Neuronal stem cell (in vitro differentiated cells): ENCODE results near the gene RABL2A.
"Not testable (repeated sequence)": the region's sequence is repeated elsewhere in the genome, so short reads cannot be mapped to it uniquely, and the experiment has no call there.

Experiments
- DNase-seq: peaks from one replicate; pipeline ENCODE4 v3.0.0-alpha.2; 2013; ENCODE audit warnings: low spot score
- H2AFZ ChIP-seq: one replicate; pipeline ENCODE4 v1.6.1; 2013; ENCODE audit warnings: mild to moderate bottlenecking, low read length, inconsistent platforms
- H2AK5ac ChIP-seq: 2 replicates; pipeline ENCODE4 v1.6.1; 2013; ENCODE audit warnings: low read depth, mild to moderate bottlenecking, inconsistent platforms, low read length, moderate library complexity, mixed read lengths
- H2BK120ac ChIP-seq: 2 replicates; pipeline ENCODE4 v1.6.1; 2013; ENCODE audit warnings: low read depth, mild to moderate bottlenecking, inconsistent platforms, low read length, moderate library complexity, mixed read lengths
- H2BK12ac ChIP-seq: one replicate; pipeline ENCODE4 v1.6.1; 2013; ENCODE audit warnings: low read length, inconsistent platforms
- H2BK15ac ChIP-seq: 2 replicates; pipeline ENCODE4 v1.6.1; 2013; ENCODE audit warnings: mild to moderate bottlenecking, low read length, inconsistent platforms, mixed read lengths
- H2BK5ac ChIP-seq: one replicate; pipeline ENCODE4 v1.6.1; 2013; ENCODE audit warnings: inconsistent platforms, mild to moderate bottlenecking, low read length, moderate library complexity
- H3K14ac ChIP-seq: one replicate; pipeline ENCODE4 v1.6.1; 2013; ENCODE audit warnings: low read length, inconsistent platforms
- H3K18ac ChIP-seq: 2 replicates; pipeline ENCODE4 v1.6.1; 2013; ENCODE audit warnings: low read length, inconsistent platforms
- H3K23ac ChIP-seq: 2 replicates; pipeline ENCODE4 v1.6.1; 2013; ENCODE audit warnings: low read depth, mild to moderate bottlenecking, mixed read lengths, low read length, inconsistent platforms; ENCODE audit not compliant: poor library complexity
- H3K27ac ChIP-seq: replicated peaks from 3 replicates; pipeline ENCODE4 v1.5.1; 2013; ENCODE audit warnings: low read length, inconsistent platforms
- H3K27me3 ChIP-seq, 3 experiments: 2 replicates each; pipeline ENCODE4 v1.6.1; 2013; ENCODE audit warnings: low read length in 3 of 3, mild to moderate bottlenecking in 2 of 3, inconsistent platforms in 1 of 3, low read depth in 1 of 3, mixed read lengths in 1 of 3, moderate library complexity in 1 of 3; ENCODE audit not compliant: control insufficient read depth in 3 of 3, insufficient read depth in 3 of 3
- H3K36me3 ChIP-seq, 2 donors: replicated peaks in 1 of 2; 2 replicates each; pipeline ENCODE4 v1.6.1; 2013; ENCODE audit warnings: low read length in 2 of 2; ENCODE audit not compliant: control insufficient read depth in 2 of 2, insufficient read depth in 2 of 2
- H3K4ac ChIP-seq: 2 replicates; pipeline ENCODE4 v1.6.1; 2013; ENCODE audit warnings: inconsistent platforms, mild to moderate bottlenecking, low read length, moderate library complexity
- H3K4me1 ChIP-seq, 2 donors: 1 replicate in 1 of 2; 2 replicates in 1 of 2; pipeline ENCODE4 v1.6.1; 2013; ENCODE audit warnings: low read length in 2 of 2, low read depth in 1 of 2; ENCODE audit not compliant: control insufficient read depth in 2 of 2, insufficient read depth in 1 of 2
- H3K4me2 ChIP-seq: one replicate; pipeline ENCODE4 v1.6.1; 2013; ENCODE audit warnings: mild to moderate bottlenecking, low read length, inconsistent platforms; ENCODE audit not compliant: insufficient read depth, poor library complexity, severe bottlenecking
- H3K4me3 ChIP-seq, 2 donors: 2 replicates each; pipeline ENCODE4 v1.5.1; 2013; ENCODE audit warnings: low read length in 2 of 2, mild to moderate bottlenecking in 2 of 2, inconsistent platforms in 1 of 2, moderate library complexity in 1 of 2
- H3K79me1 ChIP-seq: one replicate; pipeline ENCODE4 v1.6.1; 2013; ENCODE audit warnings: low read depth, mild to moderate bottlenecking, inconsistent platforms, low read length, moderate library complexity
- H3K9ac ChIP-seq: one replicate; pipeline ENCODE4 v1.6.1; 2013; ENCODE audit warnings: mild to moderate bottlenecking, low read depth, low read length, inconsistent platforms; ENCODE audit not compliant: poor library complexity
- H3K9me3 ChIP-seq, 2 donors: replicated peaks in 1 of 2; 2 replicates each; pipeline versions ENCODE3 to v1.6.1; 2013; ENCODE audit warnings: low read length in 2 of 2, mild to moderate bottlenecking in 2 of 2, inconsistent platforms in 1 of 2, low read depth in 1 of 2, mixed read lengths in 1 of 2, moderate library complexity in 1 of 2; ENCODE audit not compliant: control insufficient read depth in 2 of 2, insufficient read depth in 1 of 2
- H4K8ac ChIP-seq: one replicate; pipeline ENCODE4 v1.6.1; 2013; ENCODE audit warnings: low read depth, mild to moderate bottlenecking, inconsistent platforms, low read length, moderate library complexity
- H4K91ac ChIP-seq: one replicate; pipeline ENCODE4 v1.6.1; 2013; ENCODE audit warnings: low read length, low read depth, mild to moderate bottlenecking, inconsistent platforms; ENCODE audit not compliant: poor library complexity
- WGBS, 2 donors: extraction: QIAGEN DNeasy Blood & Tissue Kit; methylation state at CpG; one replicate each; pipeline ENCODE4 v1.1.7; 2013; ENCODE audit warnings: missing lambda C conversion rate in 2 of 2, mixed read lengths in 1 of 2; ENCODE audit not compliant: insufficient read length in 2 of 2, insufficient replicate concordance in 1 of 2; ENCODE audit errors: extremely low coverage in 2 of 2; 5-methylcytosine and 5-hydroxymethylcytosine counted together

Gene RABL2A

DNA sequence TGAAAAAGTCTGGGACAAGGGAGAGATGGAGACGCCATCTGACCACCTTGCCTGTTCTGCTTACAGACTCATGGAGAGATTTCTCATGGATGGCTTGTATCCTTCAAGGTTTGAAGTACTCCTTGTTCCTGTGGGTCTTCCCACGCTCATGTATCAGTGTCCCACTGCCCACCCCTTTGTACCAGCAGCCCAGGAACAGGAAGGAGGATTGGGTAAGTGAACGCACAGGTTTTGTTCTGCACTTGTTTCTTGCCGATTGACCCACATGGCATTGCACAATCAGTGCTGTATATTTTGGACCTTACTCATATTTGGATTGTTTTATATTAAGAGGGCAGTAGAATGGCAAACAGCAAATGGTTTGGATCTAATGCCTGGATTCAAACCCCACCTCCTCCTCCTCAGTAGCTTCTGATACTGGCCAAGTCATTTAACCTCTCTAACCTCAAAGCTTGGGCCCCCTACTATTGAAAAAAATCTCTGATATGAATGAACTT lies 5.8 kb downstream of the RABL2A start:
- not testable (repeated sequence) for H3K27ac ChIP-seq, H3K4me2 ChIP-seq, H3K79me1 ChIP-seq, H3K23ac ChIP-seq, H3K27me3 ChIP-seq, H3K4ac ChIP-seq, H2BK15ac ChIP-seq, H3K18ac ChIP-seq, H2BK5ac ChIP-seq, H2BK120ac ChIP-seq, H4K8ac ChIP-seq, H4K91ac ChIP-seq, H3K14ac ChIP-seq, H3K4me3 ChIP-seq, H3K9me3 ChIP-seq, DNase-seq, H3K9ac ChIP-seq, H2AK5ac ChIP-seq, H2AFZ ChIP-seq, H2BK12ac ChIP-seq, H3K4me1 ChIP-seq
- no CpG with 5 or more reads among the region's 4 CpGs for WGBS, 2 donors
- H3K36me3 ChIP-seq: peaks cover 0 to 12% of the 10 kb centered on the region in 2 donors

DNA sequence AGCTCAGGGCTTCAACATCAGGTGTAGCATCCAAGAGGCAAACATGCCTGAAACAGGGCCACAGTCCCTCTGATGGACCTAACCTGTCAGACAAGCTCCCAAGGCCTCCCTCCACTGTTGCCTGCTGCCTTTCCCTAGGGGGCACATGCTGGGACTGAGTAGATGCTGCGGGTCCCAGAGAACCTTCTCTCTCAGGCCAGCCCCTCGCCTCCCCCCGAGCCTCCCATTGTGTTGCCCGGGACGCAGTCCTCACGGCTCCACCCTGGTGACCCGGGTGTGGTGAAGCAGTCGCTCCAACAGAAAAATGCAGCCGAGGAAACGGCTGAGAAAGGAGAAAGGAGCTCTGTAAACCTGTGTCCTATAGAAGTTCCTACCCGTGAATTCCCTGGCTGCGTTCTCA lies 8.3 kb downstream of the RABL2A start:
- H3K79me1 ChIP-seq, H2AK5ac ChIP-seq, H3K14ac ChIP-seq, H3K4me2 ChIP-seq, H2BK12ac ChIP-seq, H2AFZ ChIP-seq, H3K27ac ChIP-seq, H3K9ac ChIP-seq, H4K8ac ChIP-seq, H2BK15ac ChIP-seq, H3K9me3 ChIP-seq, H3K4ac ChIP-seq, H3K36me3 ChIP-seq, H3K18ac ChIP-seq, H2BK5ac ChIP-seq, H2BK120ac ChIP-seq, H3K4me3 ChIP-seq, H3K4me1 ChIP-seq, H3K23ac ChIP-seq, H4K91ac ChIP-seq, H3K27me3 ChIP-seq, DNase-seq: not testable (repeated sequence)
- WGBS, 2 donors: no CpG with 5 or more reads among the region's 12 CpGs

GRCh38 chr2:113636226-113636625 lies 9.2 kb downstream of the RABL2A start:
- not testable (repeated sequence) for H3K4me1 ChIP-seq, H3K23ac ChIP-seq, H3K4ac ChIP-seq, H3K9me3 ChIP-seq, DNase-seq, H3K27ac ChIP-seq, H2BK12ac ChIP-seq, H3K4me3 ChIP-seq, H3K18ac ChIP-seq, H2AFZ ChIP-seq, H3K36me3 ChIP-seq, H3K27me3 ChIP-seq, H4K91ac ChIP-seq, H2BK15ac ChIP-seq, H3K14ac ChIP-seq, H3K4me2 ChIP-seq, H2BK5ac ChIP-seq, H2BK120ac ChIP-seq, H2AK5ac ChIP-seq, H3K9ac ChIP-seq, H4K8ac ChIP-seq, H3K79me1 ChIP-seq
- WGBS, 2 donors: no CpG with 5 or more reads among the region's 4 CpGs

DNA sequence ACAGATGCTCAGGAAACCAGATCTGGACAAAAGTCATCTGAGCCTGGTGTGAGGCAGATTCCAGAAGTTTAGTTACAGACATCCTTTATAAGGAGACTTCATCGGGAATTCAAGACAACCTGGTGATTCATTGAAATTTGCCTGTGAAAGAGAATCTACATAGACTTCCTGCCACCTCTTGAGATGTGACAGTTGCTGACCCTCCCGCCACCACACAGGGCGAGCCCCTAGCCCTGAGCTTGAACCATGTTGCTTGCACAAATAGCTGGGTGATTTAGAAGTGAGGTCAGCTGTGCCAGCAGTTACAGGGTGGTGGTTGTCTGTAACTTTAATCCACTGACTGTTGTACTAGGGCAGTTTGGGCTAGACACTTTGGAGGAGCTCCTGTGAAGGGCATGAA lies 11.0 kb downstream of the RABL2A start:
- H3K36me3 ChIP-seq, H3K4me2 ChIP-seq, H3K4me3 ChIP-seq, H4K8ac ChIP-seq, H3K27me3 ChIP-seq, H2BK120ac ChIP-seq, H3K4me1 ChIP-seq, DNase-seq, H3K23ac ChIP-seq, H3K27ac ChIP-seq, H2BK5ac ChIP-seq, H2BK12ac ChIP-seq, H4K91ac ChIP-seq, H3K79me1 ChIP-seq, H2AK5ac ChIP-seq, H3K4ac ChIP-seq, H3K18ac ChIP-seq, H2AFZ ChIP-seq, H3K9ac ChIP-seq, H3K9me3 ChIP-seq, H3K14ac ChIP-seq, H2BK15ac ChIP-seq: not testable (repeated sequence)
- no CpG with 5 or more reads among the region's 3 CpGs for WGBS, 2 donors
